Left cardiac atrium (tissue), 4 donors: ENCODE results near the gene ARPP19. TPM values are rescaled to one million over a fixed set of nuclear protein-coding genes. Genes with fewer than 3 reads are reported as not detected.
"Not testable (repeated sequence)": the region's sequence is repeated elsewhere in the genome, so short reads cannot be mapped to it uniquely, and the experiment has no call there.

ENCODE experiments used
- ATAC-seq, 2 donors: fragments of 200-7000 bp; cut with Tn5 transposase; one replicate each; pipeline ENCODE4 v1.9.1; 2020; ENCODE audit warnings: mild to moderate bottlenecking in 2 of 2, moderate library complexity in 2 of 2
- DNase-seq: peaks from one replicate; pipeline ENCODE4 v3.0.0-alpha.2; 2020
- intact Hi-C, 2 donors: fragments of 100-400 bp; cut with DNase I; formaldehyde crosslinking; loops; one replicate each; pipeline versions ENCODE4 v1.14.1 to v1.15.1; 2022 to 2023
- total RNA-seq, 2 donors: library from RNA; stranded (reverse); fragmentation: NEBNext Ultra II Directional; extraction: Animal tissue kit (Norgen Biotek cat#: 25700); gene quantifications; one replicate each; pipeline ENCODE4 v1.2.1, GENCODE V29; 2021
- donor health status: DM: no; HTN: yes; CAD: no.
- donor health status: DM: no; HTN: yes; CAD: no; lungs with severe emphysema.
- donor health status: DM: yes; HTN: yes; CAD: no.
- donor health status: Dilated cardiomyopathy.

Gene ARPP19
- total RNA-seq, 2 donors from 2014 or later, result 138 to 153 TPM

DNA sequence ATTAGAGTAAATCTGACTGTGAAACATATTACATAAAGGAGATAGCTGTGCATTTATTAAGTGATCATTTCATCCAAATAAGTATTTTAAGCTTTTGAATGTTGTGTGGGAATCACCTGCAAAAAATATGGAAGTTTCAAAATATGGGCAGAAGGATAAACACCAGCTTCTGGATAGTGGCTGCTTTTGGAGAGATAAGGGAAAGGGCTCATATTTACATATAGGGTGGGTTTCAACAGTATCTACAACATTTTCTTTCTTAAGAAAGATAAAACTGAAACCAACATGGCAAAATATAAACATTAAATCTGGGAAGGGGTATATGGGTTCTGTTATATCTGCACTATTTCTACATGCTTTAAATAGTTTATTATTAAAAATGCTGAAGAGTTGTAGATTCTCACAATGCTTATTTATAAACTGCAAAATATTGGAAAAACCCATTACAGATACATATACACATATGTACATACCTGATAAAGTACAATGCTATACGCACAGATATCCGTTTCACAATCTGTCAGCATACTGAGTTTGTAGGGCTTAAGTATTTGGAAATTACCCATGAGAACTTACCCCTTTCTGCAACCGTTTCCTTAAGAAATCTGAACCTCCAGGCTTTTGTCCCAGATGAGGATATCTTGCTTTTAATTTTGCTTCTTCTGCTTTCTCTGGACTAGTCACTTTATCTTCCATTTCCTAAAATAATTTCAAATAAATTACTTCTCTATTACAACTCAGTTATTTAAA, 12.1 kb downstream of the ARPP19 start:
- intact Hi-C loops, result no loop called here
- DNase-seq (no peak), ATAC-seq (no peak)

DNA sequence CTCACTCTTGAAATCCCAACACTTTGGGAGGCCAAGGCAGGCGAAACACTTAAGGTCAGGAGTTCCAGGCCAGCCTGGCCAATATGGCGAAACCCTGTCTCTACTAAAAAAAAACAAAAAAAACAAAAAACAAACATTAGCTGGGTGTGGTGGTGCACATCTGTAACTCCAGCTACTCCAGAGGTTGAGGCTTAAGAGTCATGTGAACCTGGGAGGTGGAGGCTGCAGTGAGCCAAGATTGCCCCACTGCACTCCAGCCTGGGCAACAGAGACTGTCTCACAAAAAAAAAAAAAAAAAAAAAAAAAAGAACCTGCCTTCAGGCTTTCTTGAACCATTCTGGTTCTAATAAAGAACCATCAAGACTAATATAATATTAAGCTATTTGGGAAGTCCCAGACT, 16.5 kb downstream of the ARPP19 start:
- intact Hi-C loops, result no loop called here
- ATAC-seq, result no peak
- no peak for DNase-seq

DNA sequence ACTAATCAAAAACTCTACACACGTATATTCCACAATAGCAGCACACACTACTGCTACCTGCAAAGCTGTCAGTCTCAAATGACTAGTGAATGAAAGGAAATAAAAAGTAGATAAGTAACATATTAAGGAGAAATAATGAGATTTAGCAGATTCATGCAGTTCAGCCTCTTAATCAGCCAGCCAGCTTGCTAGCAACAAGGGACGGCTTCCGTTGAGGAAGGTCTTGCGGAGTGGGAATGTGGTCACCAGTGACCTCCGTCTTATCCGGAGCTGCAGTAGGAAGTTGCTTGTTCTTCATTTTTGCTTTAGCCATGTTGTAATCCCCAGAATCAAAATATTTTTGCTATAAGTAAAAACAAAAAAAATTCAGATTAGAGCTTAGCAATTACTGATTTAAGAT, 17.1 kb downstream of the ARPP19 start:
- no peak for DNase-seq
- intact Hi-C loops, result no loop called here
- ATAC-seq, result peak in 1 of 2 donors; percentile 62

DNA sequence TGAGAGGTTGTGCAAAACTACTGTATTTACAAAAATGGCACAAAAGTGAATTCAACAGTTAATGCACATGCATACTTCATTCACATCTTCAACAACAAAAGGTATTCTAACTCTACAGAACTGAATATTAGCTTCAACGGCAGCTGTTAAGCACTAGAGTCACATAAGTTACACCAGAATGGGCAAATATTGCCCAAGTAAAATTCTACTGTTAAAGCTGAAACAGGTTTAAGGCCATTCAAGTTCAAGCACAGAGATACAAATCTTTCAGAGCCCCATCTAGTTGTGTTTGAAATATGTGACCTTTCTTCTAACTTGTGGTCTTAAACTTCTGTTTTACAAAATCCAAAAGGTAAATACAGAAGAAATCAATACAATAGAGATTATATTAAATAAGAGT, 17.6 kb downstream of the ARPP19 start:
- intact Hi-C loops, ATAC-seq, DNase-seq: not testable (repeated sequence)

DNA sequence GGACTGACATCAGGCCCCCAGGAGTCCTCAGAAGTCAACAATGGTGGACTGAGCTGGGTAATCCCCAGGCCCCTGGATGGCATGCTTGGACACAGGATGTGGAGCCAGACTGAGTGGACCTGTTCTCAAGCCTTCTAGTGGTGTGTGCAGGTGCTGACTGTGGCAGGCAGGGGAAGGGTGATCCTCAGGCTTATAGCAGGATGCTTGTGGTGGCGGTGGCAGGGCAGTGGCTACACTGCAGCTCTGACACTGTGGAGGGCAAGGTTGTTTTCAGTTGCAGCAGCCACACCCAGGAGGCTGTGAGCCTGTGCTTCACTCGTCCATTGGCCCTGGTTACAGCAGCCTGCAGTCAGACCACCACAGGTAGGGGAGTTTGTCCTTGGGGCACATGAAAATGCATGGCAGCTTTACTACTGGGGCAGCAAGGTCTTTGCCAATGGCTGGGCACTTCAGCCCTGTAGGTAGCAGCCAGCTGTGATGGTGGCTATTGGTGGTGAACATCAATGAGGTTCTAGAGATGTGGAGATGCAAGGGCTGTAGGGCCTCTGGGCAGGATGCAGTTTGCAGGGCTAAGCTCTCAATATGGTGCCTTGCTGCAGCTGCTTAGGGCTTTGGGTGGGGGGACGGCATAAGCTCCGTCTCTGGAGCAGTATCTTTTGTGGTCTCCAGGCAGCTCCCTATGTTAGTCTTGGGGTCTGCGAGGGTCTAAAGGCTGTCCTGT, 22.6 kb downstream of the ARPP19 start:
- peak; percentile 19 to 44 for ATAC-seq

DNA sequence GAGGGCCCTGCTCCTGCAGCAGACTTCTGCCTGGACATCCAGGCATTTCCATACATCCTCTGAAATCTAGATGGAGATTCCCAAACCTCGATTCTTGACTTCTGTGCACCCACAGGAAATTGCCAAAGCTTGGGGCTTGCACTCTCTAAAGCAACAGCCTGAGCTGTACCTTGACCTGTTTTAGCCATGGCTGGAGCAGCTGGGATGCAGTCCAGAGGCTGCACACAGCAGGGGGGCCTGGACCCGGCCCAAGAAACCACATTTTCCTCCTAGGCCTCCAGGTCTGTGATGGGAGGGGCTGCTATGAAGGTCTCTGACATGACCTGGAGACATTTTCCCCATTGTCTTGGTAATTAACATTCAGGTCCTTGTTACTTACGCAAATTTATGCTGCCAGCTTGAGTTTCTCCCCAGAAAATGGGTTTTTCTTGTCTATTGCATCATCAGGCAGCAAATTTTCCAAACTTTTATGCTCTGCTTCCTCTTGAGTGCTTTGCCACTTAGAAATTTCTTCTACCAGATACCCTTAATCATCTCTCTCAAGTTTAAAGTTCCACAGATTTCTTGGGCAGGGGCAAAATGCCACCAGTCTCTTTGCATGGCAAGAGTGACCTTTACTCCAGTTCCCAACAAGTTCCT, 28.3 kb downstream of the ARPP19 start:
- ATAC-seq, result no peak
- intact Hi-C loops, result no loop called here
- DNase-seq, result no peak

More for the DNA sequence above, 22.6 kb downstream of the ARPP19 start:
- intact Hi-C loops, result no loop called here
- DNase-seq, result no peak

DNA sequence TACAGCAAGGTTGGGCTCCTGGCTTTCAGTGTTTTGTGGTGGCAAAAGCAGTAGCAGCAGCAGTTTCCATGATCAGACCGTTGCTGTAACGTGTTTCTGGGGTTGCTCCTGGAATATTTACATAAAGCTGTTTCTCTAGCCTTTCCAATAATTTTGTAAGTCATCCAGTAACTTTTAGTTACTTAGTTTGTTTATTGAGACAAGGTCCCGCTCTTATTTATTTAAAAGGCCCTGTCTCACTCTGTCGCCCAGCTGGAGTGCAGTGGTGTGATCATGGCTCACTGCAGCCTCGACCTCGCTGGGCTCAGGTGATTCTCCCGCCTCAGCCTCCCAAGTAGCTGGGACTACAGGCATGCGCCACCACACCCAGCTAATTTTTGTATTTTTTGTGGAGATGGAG, 31.4 kb downstream of the ARPP19 start:
- intact Hi-C loops, result loop anchor here in 1 of 2 donors (10.0 kb wide), 1 partner anchor 203 kb away; no protein-coding TSS in a partner anchor
- no peak for DNase-seq
- ATAC-seq, result no peak

DNA sequence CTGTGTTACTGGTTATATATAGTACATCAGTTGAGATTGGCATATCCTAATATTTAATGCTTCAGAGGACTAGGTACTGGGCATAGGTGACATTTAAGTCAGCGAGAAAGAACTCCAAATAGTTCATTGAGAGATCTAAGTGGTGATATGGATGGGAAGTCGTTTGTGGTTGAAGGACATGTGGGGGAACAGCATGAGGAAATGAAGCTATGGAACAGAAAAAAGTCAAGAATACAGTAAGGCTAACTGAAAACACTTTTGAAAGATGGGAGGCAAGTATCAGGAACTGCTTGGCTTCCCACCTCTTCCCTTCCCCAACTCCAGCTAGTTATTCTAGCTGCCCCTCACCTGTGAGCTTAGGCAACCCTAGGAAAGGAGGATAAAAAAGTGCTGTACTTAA, 36.4 kb downstream of the ARPP19 start:
- intact Hi-C loops, result loop anchor here in 1 of 2 donors (10.0 kb wide), 1 partner anchor 198 kb away; no protein-coding TSS in a partner anchor
- ATAC-seq (no peak), DNase-seq (no peak)

DNA sequence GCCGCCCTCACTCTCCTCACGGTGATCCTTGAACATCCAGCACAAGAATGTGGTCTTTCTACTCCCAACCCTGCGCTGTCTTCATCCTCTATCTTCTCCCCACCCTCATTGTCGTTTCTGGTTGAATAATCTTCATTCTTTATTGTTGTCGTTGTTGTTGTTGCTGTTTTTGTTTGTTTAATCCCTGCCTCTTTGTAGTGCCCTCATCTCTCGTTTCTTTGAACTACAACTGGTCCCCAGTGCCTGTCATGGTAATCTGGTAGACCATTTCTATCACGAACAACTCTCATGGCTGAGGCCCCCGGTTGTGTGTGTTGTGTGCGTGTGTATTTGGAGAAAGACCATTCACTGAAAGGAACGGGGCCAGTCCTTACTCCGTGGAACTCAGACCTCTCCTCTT, 38.9 kb downstream of the ARPP19 start:
- intact Hi-C loops, result loop anchor here (10.0 kb wide), 2 partner anchors 135 to 195 kb away; no protein-coding TSS in a partner anchor
- ATAC-seq (no peak), DNase-seq (no peak)

DNA sequence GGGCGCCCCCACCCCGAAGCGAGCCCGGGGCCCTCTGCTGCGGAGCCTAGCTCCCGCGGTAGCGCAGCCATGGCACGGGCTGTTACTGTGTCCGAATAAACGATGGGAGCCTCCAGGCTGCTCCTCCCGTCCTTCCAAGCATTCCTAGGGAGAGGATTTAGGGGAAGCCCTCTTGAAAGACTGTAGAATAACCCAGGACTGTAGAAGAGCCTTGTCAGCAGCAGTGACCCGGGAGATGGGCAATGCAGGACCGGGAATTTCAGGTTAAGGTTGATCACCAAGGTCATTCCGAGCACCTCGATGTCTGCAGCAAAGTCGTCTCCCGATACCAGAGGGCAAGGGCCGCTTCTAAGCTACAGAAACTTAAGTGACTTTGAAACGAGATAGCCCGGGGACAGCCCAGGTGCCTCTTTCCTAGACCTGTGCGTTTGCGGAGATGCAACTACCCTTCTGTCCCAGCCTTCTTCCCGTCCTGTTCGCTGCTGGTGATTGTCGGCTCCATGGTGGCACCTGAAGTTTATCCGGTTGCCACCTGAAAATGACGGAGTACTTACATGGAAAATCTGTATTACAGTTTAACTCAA, 39.4 kb downstream of the ARPP19 start:
- DNase-seq (no peak), ATAC-seq (no peak)
- intact Hi-C loops, result loop anchor here in 1 of 2 donors (10.0 kb wide), 1 partner anchor 135 kb away; no protein-coding TSS in a partner anchor

DNA sequence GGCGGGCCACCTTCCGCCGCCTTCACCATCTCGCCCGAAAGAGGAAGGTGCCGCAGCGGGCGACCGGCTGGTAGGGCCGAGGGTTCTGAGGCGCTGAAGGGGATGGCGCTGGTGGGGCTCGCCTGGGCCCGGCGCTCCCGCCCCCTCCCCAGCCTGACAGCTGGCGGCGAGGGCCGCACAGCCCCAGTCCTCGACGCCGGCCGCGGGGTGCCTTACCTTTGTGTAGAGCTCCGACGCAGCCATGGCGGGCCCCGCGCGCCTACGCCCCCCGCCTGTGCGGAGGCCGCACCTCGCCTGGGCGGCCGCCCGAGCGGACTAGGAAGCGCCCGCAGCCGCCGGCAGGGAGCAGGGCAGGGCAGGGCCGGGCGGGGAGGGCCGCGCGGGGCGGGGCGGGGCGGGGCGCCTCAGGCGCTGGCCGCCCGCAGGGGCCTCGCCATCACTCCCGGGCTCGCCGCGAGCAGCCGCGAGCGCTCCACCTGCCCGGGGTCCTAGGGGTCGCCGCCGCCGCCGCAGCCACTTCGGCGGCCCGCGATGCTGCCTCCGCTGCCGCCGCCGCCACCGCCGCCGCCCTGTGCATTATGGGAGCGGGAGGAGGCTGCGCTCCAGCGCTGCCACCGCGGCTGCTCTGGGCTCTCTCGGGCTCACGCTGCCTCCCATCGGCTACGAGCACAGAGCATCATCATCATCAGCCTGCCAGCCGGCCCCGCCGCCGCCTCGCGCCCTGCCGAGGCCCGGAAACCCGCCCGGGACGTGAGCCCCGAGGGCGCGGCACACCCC, 40.1 kb downstream of the ARPP19 start, which contains the start of gene MYO5A:
Gene MYO5A (minus strand): TSS at position 317 of the 777 bp plus-strand sequence. CDS start 74 bp downstream, at position 243.
- peak; percentile 79 for DNase-seq
- peak; percentile 95 for ATAC-seq
- intact Hi-C loops, result loop anchor here in 1 of 2 donors (10.0 kb wide), 1 partner anchor 134 kb away; no protein-coding TSS in a partner anchor

DNA sequence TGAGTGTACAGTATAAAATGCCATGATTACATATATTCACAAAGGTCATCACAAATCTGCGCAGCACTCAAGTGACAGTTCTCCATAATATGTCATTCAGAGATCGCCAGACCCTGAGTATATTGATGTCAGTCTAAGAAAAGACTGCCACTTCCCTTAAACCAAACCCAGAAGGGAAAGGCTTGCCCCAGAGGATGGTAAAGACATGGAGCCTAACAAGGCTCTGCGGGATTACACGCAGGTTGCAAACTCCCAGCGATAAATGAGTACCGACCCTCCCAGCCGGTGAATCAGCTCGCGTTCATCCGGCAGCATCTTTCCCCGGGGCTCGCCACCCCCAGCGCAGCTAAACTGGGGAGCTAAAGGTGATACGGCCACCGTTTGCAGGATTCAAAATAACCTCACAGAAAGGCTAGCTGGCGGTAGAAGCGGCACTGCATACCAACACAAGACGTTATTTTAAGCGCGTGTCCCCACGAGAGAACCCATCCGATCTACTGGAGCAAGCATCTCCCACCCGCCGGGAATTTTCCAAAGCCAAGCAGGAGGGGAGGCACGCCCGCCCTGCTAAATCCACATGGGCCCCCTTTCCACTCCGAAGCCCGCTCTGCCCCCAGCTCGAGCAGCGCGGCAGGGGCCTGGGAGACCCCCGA, 40.8 kb downstream of the ARPP19 start:
- DNase-seq, result peak; percentile 32
- peak; percentile 20 to 29 for ATAC-seq
- intact Hi-C loops, result loop anchor here in 1 of 2 donors (10.0 kb wide), 1 partner anchor 133 kb away; no protein-coding TSS in a partner anchor

DNA sequence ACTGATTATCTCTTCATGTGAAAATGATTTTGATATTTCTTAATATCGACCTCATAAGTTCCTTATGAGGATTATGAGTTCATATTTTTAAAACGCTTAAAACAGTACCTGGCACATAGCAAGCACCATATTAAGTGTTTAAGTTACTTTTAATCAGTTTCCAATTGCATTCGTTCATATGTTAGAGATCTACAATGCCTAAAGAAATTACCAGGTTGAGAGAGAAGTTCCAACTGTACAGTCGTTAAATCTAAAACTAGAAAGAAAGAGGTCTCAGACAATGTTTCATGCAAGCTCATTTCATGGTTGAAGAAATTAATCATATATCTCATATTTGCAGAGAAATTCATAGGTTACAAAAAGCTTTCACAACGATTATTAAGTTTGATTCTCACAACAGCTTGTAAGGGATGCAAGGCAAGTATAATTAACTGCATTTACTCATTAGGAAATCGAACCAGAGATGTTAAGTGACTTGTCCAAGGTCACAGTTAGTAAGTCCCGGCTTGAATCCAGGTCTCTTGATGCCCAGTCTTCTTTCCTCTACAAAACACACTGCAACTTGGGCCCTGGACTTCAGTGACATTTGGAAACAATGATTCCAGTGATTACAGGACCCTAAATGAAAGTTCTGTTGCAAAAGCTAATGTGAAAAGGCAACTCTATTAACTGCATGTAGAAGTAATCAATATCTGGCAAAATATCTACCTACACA, 41.5 kb downstream of the ARPP19 start:
- intact Hi-C loops, result loop anchor here in 1 of 2 donors (10.0 kb wide), 1 partner anchor 133 kb away; no protein-coding TSS in a partner anchor
- DNase-seq (no peak), ATAC-seq (no peak)

DNA sequence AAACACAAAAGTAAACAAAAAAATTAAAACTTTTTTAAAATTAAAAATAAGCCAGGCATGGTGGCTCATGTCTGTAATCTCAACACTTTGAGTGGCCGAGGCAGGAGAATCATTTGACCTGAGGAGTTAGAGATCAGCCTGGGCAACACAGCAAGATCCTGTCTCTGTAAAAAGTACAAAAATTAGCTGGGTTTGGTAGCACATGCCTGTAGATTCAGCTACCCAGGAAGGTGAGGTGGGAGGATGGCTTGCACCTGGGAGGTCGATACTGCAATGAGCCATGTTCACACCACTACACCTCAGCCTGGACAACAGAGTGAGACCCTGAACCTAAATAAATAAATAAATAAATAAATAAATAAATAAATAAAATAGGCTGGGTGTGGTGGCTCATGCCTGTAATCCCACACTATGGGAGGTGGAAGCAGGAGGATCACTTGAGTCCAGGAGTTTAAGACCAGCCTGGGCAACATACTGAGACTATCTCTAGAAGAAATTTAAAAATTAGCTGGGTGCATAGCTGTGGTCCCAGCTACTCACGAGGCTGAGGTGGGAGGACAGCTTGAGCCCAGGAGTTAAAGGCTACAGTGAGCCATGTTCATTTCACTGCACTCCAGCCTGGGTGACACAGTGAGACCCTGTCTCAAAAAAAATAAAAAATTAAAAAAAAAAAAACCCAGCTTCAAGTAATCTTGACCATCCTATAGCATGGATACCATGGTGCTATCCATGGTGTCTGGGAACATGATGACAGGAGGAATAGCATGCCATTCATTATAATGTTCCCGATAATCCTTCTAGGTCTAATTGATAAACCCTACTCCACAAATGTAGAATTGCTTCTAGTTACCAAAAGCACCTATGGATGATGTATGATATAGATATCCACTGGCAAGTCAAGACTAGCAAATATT, 44.4 kb downstream of the ARPP19 start:
- intact Hi-C loops, result loop anchor here in 1 of 2 donors (10.0 kb wide), 1 partner anchor 130 kb away; no protein-coding TSS in a partner anchor
- no peak for DNase-seq
- no peak for ATAC-seq

DNA sequence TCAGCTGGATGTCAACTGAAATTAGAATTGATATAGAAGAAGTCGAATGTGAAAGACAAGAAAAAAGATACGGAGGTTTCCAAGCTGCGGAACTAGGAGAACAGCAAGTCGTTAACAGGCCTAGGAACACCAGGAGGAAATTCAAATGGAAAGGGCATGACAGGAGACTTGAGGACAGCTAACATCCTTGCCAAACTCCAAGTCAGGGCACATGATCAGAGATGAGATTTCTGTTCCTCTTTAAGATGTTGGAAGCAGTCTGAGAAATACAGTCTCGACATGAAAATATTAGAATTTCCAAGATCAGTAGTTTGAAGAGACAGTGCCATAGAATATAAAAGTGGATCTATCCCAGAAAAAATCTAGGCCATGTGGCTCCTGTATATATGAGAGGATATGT, 45.2 kb downstream of the ARPP19 start:
- no peak for DNase-seq
- no peak for ATAC-seq
- intact Hi-C loops, result loop anchor here in 1 of 2 donors (10.0 kb wide), 1 partner anchor 129 kb away; no protein-coding TSS in a partner anchor

DNA sequence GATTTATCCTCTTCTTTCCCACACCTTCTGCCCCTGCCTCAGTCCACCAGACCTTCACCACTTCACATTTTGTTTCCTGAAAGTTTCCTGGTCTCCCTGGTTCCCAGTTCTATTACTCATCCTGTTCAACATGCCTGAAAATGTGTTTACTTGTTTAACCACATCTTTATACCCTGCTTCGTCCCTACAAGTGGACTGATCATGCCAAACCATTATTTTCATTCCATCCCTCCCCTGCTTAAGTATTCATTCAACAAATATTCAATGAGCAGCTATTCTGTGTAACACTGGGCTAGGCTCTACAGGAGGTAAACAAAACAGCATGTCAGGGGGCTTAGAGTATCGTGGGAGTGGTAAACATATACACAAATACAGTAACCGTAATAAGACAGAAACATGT, 45.6 kb downstream of the ARPP19 start:
- ATAC-seq, result no peak
- no peak for DNase-seq
- intact Hi-C loops, result loop anchor here in 1 of 2 donors (10.0 kb wide), 1 partner anchor 128 kb away; no protein-coding TSS in a partner anchor
